GM18868 (cell line): ENCODE data around the gene PAPLN.
"Not testable (repeated sequence)": the region's sequence is repeated elsewhere in the genome, so short reads cannot be mapped to it uniquely, and the experiment has no call there.

Source experiments
- ATAC-seq: cut with Tn5 transposase; IDR thresholded peaks from one replicate; pipeline ENCODE4 v1.9.1; 2021; ENCODE audit warnings: mild to moderate bottlenecking, moderate library complexity; ENCODE audit not compliant: unreplicated experiment

Gene PAPLN

DNA sequence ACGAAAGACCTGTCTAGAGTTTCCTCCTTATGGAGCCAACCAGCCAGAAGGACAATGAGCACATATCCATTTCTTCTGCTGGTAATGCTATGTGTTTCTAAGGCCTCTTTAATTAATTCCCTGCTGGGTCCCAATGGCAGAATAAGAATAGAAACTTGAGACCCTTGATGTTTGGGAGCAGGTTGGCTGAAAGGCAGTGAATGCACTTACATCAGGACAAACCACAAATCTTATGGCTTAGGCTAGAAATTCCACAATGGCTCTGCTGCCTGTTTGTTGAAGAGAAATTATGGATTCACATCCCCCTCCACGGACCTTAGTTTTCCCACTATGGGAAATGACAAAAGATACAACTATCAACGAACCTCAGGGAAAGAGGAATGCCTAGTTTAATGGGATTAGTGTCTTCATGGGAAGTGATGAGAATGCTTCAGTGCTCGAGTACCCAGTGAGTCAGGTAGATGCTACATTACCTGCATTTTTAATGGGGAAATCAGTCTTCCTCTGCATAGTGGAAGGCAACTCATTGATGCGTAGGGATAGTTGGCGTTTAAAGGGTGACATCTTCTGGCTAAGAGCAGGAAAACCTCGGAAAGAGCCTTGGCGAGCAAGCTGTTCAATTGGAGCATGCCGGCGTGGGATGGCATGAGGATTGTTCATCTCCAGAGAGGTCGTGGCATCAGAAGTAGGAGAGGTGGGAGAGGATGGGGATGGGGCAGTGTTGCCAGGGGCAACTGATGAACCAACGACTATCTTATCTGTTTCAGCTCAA lies 46.5 kb downstream of the PAPLN start:
- no peak for ATAC-seq

DNA sequence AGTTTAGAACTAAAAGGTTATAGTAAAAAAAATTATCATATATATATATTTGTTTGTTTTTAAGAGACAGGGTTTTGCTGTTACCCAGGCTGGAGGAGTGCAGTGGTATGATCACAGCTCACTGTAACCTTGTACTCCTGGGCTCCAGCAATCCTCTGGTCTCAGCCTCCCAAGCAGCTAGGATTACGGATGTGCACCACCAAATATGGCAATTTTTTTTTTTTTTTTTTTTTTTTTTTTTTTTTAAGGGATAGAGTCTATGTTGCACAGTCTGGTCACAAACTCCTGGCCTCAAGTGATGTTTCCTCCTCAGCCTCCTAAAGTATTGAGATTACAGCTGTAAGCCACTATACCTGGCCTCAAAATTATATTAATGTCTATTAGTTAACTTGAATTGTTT lies 48.7 kb downstream of the PAPLN start:
- ATAC-seq, result no peak

- no peak for ATAC-seq
Observed at GRCh38 chr14:73286598-73286997, 49.3 kb downstream of the PAPLN start.

DNA sequence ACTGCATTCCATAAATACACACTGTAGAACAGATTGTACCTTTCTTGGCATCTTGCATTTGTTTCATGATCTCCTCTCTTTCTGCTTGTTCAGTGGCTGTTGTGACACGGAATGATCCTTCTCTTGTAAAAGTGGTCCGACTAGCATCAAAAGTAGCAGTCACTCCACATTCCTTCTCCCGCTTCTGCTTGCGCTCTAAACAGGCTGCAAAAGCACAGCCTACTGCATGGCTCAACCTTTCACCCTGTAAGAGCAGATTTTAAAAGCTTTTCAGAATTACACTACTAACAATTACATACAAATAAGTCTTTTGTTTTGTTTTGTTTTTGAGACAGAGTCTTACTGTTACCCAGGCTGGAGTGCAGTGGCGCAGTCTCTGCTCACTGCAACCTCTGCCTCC lies 49.8 kb downstream of the PAPLN start:
- no peak for ATAC-seq

DNA sequence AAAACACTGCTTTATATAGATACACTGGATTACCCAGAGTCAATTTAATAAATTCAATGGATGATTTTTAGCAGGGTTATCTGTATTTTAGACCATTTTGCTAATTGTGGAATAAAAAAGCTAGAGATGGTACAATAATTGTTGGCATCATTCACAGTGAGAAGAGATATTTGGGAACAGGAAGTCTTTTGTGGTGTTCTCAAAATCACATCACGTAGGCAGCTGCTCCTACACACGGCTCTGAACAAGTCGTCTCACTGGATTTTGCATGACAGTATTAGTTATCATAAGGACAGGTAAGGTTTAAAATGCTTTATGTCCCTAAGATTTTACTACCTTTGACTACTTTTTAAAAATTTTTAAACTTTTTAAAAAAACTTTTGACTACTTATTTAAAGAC lies 52.0 kb downstream of the PAPLN start:
- ATAC-seq, result no peak

DNA sequence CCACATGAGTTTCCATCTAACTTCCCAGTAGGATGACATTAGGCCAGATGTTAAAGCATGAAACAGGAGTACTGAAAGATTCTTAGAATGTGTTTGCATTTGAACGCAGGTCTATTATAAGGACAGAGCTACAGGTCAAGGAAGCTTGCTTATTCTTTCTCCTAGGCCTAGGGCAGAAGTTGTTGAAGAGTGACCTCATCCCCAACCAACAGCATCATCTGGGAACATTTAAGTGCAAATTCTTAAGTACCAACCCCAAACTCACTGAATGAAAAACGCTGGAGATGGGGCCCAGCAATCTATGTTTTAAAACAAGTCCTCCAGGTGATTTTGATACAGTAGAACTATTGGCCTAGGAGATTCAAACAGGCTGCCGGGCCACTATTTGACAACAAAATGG lies 52.4 kb downstream of the PAPLN start:
- no peak for ATAC-seq

DNA sequence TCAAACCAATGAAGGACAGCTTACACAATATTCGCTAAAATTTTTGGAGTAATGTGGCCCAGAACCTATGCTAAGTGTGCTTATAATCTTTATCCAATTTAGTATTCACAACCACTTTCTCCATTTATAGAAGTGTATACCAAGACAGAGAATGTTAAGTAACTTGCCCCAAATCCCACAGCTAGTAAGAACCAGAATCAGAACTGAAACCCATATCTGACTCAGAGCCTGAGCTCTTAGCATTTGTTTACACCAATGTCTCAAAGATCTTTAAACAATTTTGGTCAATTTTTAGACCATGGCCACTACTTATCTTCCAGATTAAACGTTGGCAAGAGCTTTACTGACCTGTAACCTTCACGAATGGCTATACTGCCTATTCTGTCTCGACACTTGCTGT lies 53.0 kb downstream of the PAPLN start:
- ATAC-seq, result peak; percentile 73

DNA sequence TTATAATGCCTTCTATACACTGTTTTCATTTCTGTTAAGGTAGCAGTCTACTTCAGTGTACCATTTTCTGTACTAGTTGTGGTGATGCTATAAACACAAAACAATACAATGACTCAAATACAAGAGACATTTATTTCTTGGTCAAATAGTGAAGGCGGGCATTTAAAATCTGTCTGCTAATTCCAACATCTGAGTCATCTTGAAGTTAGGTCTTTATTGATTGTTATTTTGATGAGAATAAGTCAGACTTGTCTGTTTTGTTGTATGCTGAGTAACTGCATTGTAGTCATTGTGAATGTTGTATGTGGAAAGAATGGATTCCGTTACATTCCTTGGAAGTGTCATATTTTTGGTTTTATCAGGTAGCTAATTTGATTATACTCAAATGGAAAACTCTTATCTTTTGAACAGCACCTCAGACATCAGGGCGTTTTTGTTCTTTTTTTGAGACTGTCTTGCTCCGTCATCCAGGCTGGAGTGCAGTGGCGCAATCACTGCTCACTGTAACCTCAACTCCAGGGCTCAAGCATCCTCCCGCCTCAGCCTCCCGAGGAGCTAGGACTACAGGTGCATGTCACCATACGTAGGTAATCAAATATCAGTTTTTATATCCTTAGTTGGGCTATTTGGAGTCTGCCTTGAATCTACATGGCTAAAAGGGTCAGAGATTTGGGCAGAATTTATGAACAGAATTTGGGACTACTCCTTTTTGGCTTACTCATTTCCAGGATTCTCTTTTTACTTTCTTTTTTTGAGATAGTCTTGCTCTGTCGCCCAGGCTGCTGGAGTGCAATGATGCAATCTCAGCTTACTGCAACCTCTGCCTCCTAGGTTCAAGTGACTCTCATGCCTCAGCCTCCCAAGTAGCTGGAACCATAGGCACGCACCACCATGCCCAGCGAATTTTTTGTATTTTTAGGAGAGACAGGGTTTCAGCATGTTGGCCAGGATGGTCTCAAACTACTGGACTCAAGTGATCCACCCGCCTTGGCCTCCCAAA lies 56.8 kb downstream of the PAPLN start:
- no peak for ATAC-seq

DNA sequence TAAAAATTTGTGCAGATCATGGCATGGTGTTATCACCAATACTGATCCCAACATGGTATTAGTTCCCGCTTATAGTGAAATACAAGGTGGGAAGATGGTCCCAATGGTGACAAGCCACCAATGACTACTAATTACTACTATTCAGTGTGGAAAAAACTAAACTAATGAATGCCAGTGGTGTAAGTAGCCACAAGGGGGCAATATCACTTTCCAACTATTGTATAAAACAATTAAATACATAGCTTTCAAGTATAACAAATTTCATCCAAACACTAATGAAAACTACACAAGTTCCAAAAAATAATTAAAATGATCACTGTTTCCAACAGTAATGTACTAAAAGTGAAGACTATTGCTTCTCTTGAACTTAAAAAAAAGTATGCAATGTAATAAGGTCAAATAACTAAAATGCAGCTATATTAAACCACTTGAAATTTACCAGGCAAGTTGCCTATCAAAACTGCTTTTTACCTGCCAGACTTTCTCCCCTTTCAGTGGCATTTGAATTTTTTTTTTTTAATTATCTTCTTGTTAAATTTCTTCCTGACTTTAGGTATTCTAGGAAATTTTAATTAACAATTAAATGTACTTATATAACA lies 58.0 kb downstream of the PAPLN start:
- no peak for ATAC-seq

DNA sequence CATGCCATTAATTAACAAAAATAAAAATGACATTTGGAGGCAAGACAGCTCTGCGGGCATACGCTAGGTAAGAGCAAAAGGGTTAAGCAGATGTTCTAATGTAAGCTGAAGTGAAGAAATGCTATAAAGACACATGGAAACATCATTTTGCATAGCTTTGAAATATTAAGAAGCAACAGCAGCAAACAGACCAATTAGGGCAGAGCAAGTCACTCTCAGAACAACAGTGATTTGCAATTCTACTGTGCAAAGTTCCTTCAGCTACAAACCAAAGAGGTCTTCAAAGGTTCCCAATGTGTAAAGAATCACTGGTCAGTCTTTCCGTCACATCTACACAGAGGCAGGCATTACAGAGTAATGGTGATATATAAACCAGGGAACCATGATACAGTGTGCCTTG lies 68.2 kb downstream of the PAPLN start:
- ATAC-seq, result no peak

GRCh38 chr14:73307261-73307660 lies 70.0 kb downstream of the PAPLN start:
- ATAC-seq, result no peak

GRCh38 chr14:73309207-73309606 lies 71.9 kb downstream of the PAPLN start:
- ATAC-seq, result not testable (repeated sequence)

GRCh38 chr14:73311708-73312030 lies 74.4 kb downstream of the PAPLN start:
- ATAC-seq, result no peak

GRCh38 chr14:73312687-73313086 lies 75.4 kb downstream of the PAPLN start:
- no peak for ATAC-seq

GRCh38 chr14:73313151-73313550 lies 75.8 kb downstream of the PAPLN start:
- no peak for ATAC-seq

- no peak for ATAC-seq
Observed at GRCh38 chr14:73323896-73324399, 86.6 kb downstream of the PAPLN start.
